ENCODE measurements around the gene POLE. TPM values are rescaled to one million over a fixed set of nuclear protein-coding genes. Genes with fewer than 3 reads are reported as not detected.

POLE gene
- total and polyA plus RNA-seq, 2 donors (not counting 1 experiment from before 2014, with no cell fraction given), result 6.2 to 9.6 TPM

GRCh38 chr12:132617135-132617701, 69.9 kb downstream of the POLE start:
- Histone ChIP-seq H3K36me3 (ENCODE audit: control insufficient read depth, insufficient read depth, low read length) (no peaks in the 10 kb centered on the region), H3K4me2 (ENCODE audit: extremely low read depth, insufficient read depth, low read length) (no peak overlapping the region), H3K9ac (ENCODE audit: insufficient read depth, low read length) (no peak overlapping the region), H3K4me3 (replicated peaks in 1 of 4; ENCODE audit: control extremely low read depth in 1 of 4, insufficient read depth in 1 of 4, low read depth in 3 of 4, low read length in 4 of 4) (no peak overlapping the region), H3K79me2 (ENCODE audit: control insufficient read depth, insufficient read depth, low read length) (no peaks in the 10 kb centered on the region), H4K20me1 (ENCODE audit: control insufficient read depth, extremely low read depth, insufficient read depth, low read length) (no peaks in the 10 kb centered on the region), H2AFZ (ENCODE audit: low read length) (no peak overlapping the region), H3K27ac (ENCODE audit: insufficient read depth, low read length) (no peak overlapping the region), H3K27me3 (ENCODE audit: control insufficient read depth, insufficient read depth, low read length) (peaks cover 39% of the 10 kb centered on the region), H3K9me3 (ENCODE audit: control insufficient read depth, insufficient read depth, low read depth, low read length) (no peaks in the 10 kb centered on the region), H3K4me1 (ENCODE audit: control insufficient read depth, extremely low read depth, insufficient read depth, low read length) (peaks cover 1% of the 10 kb centered on the region)
- TF ChIP-seq EZH2 (IDR thresholded peaks at IDR 0.05; ENCODE audit: low read length, missing control alignments), result no peak
- TF ChIP-seq, protein P1, sequence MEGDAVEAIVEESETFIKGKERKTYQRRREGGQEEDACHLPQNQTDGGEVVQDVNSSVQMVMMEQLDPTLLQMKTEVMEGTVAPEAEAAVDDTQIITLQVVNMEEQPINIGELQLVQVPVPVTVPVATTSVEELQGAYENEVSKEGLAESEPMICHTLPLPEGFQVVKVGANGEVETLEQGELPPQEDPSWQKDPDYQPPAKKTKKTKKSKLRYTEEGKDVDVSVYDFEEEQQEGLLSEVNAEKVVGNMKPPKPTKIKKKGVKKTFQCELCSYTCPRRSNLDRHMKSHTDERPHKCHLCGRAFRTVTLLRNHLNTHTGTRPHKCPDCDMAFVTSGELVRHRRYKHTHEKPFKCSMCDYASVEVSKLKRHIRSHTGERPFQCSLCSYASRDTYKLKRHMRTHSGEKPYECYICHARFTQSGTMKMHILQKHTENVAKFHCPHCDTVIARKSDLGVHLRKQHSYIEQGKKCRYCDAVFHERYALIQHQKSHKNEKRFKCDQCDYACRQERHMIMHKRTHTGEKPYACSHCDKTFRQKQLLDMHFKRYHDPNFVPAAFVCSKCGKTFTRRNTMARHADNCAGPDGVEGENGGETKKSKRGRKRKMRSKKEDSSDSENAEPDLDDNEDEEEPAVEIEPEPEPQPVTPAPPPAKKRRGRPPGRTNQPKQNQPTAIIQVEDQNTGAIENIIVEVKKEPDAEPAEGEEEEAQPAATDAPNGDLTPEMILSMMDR (conservative IDR thresholded peaks at IDR 0.05 in 1 of 2, IDR thresholded peaks at IDR 0.05 in 1 of 2; ENCODE audit: low read depth in 1 of 2, low read length in 2 of 2), result no peak
- DNase-seq (ENCODE audit: low read depth in 2 of 2), result no peak

- no peak overlapping the region for H3K4me3 ChIP-seq (replicated peaks in 1 of 4; ENCODE audit: control extremely low read depth in 1 of 4, insufficient read depth in 1 of 4, low read depth in 3 of 4, low read length in 4 of 4)
- no peak for DNase-seq (ENCODE audit: low read depth in 2 of 2)
- no peak overlapping the region for H2AFZ ChIP-seq (ENCODE audit: low read length)
- H3K4me1 ChIP-seq (ENCODE audit: control insufficient read depth, extremely low read depth, insufficient read depth, low read length), result no peaks in the 10 kb centered on the region
- TF ChIP-seq, protein P1 (conservative IDR thresholded peaks at IDR 0.05 in 1 of 2, IDR thresholded peaks at IDR 0.05 in 1 of 2; ENCODE audit: low read depth in 1 of 2, low read length in 2 of 2), result no peak
- no peak for TF ChIP-seq EZH2 (IDR thresholded peaks at IDR 0.05; ENCODE audit: low read length, missing control alignments)
- no peak overlapping the region for H3K27ac ChIP-seq (ENCODE audit: insufficient read depth, low read length)
- H3K27me3 ChIP-seq (ENCODE audit: control insufficient read depth, insufficient read depth, low read length), result peaks cover 39% of the 10 kb centered on the region
- no peaks in the 10 kb centered on the region for H3K79me2 ChIP-seq (ENCODE audit: control insufficient read depth, insufficient read depth, low read length)
- H3K9me3 ChIP-seq (ENCODE audit: control insufficient read depth, insufficient read depth, low read depth, low read length), result no peaks in the 10 kb centered on the region
- no peaks in the 10 kb centered on the region for H4K20me1 ChIP-seq (ENCODE audit: control insufficient read depth, extremely low read depth, insufficient read depth, low read length)
- no peaks in the 10 kb centered on the region for H3K36me3 ChIP-seq (ENCODE audit: control insufficient read depth, insufficient read depth, low read length)
- no peak overlapping the region for H3K4me2 ChIP-seq (ENCODE audit: extremely low read depth, insufficient read depth, low read length)
- no peak overlapping the region for H3K9ac ChIP-seq (ENCODE audit: insufficient read depth, low read length)
These were observed 71.5 kb downstream of the POLE start for GRCh38 chr12:132615579-132616038.

DNA sequence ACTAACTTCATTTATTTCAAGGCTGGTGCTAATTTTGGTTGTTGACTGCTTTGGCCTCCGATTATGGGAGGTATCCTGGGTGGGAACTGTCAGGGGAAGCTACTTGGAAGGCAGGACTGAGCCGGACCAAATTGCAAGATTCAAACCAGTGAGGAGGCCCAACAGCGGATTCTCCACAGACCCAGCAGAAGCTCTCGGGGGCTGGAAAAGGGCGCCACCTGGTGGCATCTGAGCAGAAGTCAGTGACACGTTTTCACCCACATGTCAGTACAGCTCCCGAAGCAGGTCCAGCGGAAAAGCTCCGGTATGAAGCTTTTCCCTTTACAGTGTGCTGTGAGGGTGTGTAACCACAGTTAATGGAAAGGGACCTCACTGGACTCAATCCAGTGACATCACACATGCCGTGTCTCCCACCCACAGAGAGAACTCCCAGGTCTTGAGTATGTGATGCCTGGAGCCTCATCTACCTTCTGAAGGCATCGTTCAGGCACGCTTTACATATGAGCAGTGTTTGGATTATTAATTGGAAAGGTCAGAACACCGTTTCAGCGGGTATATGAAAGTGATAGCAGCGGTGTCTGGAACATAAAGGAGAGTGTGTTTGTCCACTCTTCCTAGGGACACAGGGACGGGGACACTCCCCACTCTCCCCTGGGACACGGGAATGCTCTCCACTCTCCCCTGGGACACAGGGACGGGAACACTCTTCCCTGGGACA, 72.1 kb downstream of the POLE start:
- Histone ChIP-seq H3K4me2 (ENCODE audit: extremely low read depth, insufficient read depth, low read length) (no peak overlapping the region), H3K27ac (ENCODE audit: insufficient read depth, low read length) (no peak overlapping the region), H3K4me3 (replicated peaks in 1 of 4; ENCODE audit: control extremely low read depth in 1 of 4, insufficient read depth in 1 of 4, low read depth in 3 of 4, low read length in 4 of 4) (no peak overlapping the region), H4K20me1 (ENCODE audit: control insufficient read depth, extremely low read depth, insufficient read depth, low read length) (no peaks in the 10 kb centered on the region), H3K9ac (ENCODE audit: insufficient read depth, low read length) (no peak overlapping the region), H3K9me3 (ENCODE audit: control insufficient read depth, insufficient read depth, low read depth, low read length) (no peaks in the 10 kb centered on the region), H3K27me3 (ENCODE audit: control insufficient read depth, insufficient read depth, low read length) (peaks cover 39% of the 10 kb centered on the region), H2AFZ (ENCODE audit: low read length) (no peak overlapping the region), H3K4me1 (ENCODE audit: control insufficient read depth, extremely low read depth, insufficient read depth, low read length) (no peaks in the 10 kb centered on the region), H3K79me2 (ENCODE audit: control insufficient read depth, insufficient read depth, low read length) (no peaks in the 10 kb centered on the region), H3K36me3 (ENCODE audit: control insufficient read depth, insufficient read depth, low read length) (no peaks in the 10 kb centered on the region)
- peak; percentile 70 for TF ChIP-seq EZH2 (IDR thresholded peaks at IDR 0.05; ENCODE audit: low read length, missing control alignments)
- TF ChIP-seq, protein P1 (conservative IDR thresholded peaks at IDR 0.05 in 1 of 2, IDR thresholded peaks at IDR 0.05 in 1 of 2; ENCODE audit: low read depth in 1 of 2, low read length in 2 of 2), result peak; percentile 82 to 94
- DNase-seq (ENCODE audit: low read depth in 2 of 2), result peak; percentile 66 to 84

Data from fibroblast of lung (primary cell).